ENCODE results near the gene PPIE. TPM values are rescaled to one million over a fixed set of nuclear protein-coding genes. Genes with fewer than 3 reads are reported as not detected.

PPIE gene
- total and polyA plus RNA-seq, 2 of the 8 experiments (the other 6 are each of a cell fraction or from before 2014, with no cell fraction given), result 38.9 to 56.1 TPM

DNA sequence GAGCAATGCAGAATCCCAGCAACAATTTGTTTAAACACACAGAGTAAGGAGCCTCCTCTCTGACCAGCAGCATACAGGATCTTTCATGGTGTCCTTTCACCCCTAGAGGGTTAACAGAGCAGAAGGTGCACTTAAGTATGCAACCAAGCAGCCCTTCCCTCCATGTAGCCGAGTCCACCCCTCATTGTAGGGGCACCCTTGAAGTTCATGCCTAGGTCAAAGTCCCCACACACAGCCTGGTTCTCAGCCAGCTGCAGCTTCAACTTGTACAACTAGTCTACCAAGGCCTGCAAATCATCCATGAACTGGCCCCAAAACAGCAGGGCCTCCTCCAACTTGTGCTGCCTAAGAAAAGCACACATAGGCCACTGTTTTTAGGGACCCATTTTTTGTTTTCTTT lies 57.0 kb downstream of the PPIE start:
- DNase-seq (ENCODE audit: low read depth in 1 of 2, low spot score in 2 of 2) (no peak), FAIRE-seq (no peak)
- H2BK12ac ChIP-seq (ENCODE audit: low read depth, low read length), result no peak overlapping the region
- no peak overlapping the region for H3K27ac ChIP-seq (ENCODE audit: low read depth, low read length)
- no peaks in the 10 kb centered on the region for H3K79me1 ChIP-seq (ENCODE audit: low read depth, low read length)
- no peak overlapping the region for H3K56ac ChIP-seq (replicated peaks; ENCODE audit: insufficient read length, low read depth, low read length)
- H4K20me1 ChIP-seq (replicated peaks in 1 of 2; ENCODE audit: control insufficient read depth in 1 of 2, insufficient read depth in 2 of 2, low read length in 2 of 2), result no peaks in the 10 kb centered on the region
- no peak overlapping the region for H2BK120ac ChIP-seq (replicated peaks; ENCODE audit: low read depth, low read length)
- CTCF ChIA-PET (ENCODE audit: partially characterized antibody), result no interaction called here
- H3K4ac ChIP-seq (replicated peaks; ENCODE audit: insufficient read length, low read depth, low read length), result no peak overlapping the region
- H2BK20ac ChIP-seq (ENCODE audit: low read length), result no peak overlapping the region
- no peak overlapping the region for H4K8ac ChIP-seq (ENCODE audit: extremely low read depth, insufficient read depth, low read length)
- 63% methylated on average over 1 of the region's 1 CpG; no CpG with 5 or more reads in 1 of the 2 experiments for WGBS, 2 experiments (ENCODE audit: extremely low coverage in 1 of 2, insufficient coverage in 1 of 2, insufficient read length in 1 of 2, insufficient replicate concordance in 2 of 2, low coverage in 1 of 2, low lambda C conversion rate in 2 of 2, missing lambda C conversion rate in 1 of 2)
- H3K27me3 ChIP-seq (replicated peaks in 1 of 4; ENCODE audit: control insufficient read depth in 3 of 4, extremely low read depth in 1 of 4, insufficient read depth in 3 of 4, low read length in 3 of 4), result peaks cover 2 to 10% (median 4%) of the 10 kb centered on the region in 4 experiments; a peak in 5 of 7 replicates
- no peaks in the 10 kb centered on the region for H3K4me1 ChIP-seq (replicated peaks in 1 of 4; ENCODE audit: control insufficient read depth in 3 of 4, insufficient read depth in 4 of 4, low read length in 3 of 4)
- H4K91ac ChIP-seq (replicated peaks; ENCODE audit: insufficient read length, low read length), result no peak overlapping the region
- H2AFZ ChIP-seq (ENCODE audit: low read length), result no peak overlapping the region
- H3K36me3 ChIP-seq (ENCODE audit: control insufficient read depth in 2 of 4, insufficient read depth in 4 of 4, low read length in 3 of 4), result no peaks in the 10 kb centered on the region
- POLR2A ChIA-PET (ENCODE audit: partially characterized antibody), result interaction anchor here (0.6 kb wide), 1 partner anchor 28 kb away, joined by 3 read pairs; no protein-coding TSS in a partner anchor
- H3K4me2 ChIP-seq (ENCODE audit: insufficient read depth in 1 of 2, low read depth in 2 of 2, low read length in 2 of 2), result no peak overlapping the region
- no peak overlapping the region for H2BK5ac ChIP-seq (ENCODE audit: low read depth, low read length)
- no peaks in the 10 kb centered on the region for H3K9me3 ChIP-seq (ENCODE audit: insufficient read depth in 2 of 2, low read depth in 1 of 2, low read length in 1 of 2)
- no peak overlapping the region for H2AK5ac ChIP-seq (ENCODE audit: low read depth, low read length)
- H3K79me2 ChIP-seq (ENCODE audit: control insufficient read depth in 1 of 2, insufficient read depth in 2 of 2, low read length in 2 of 2), result no peaks in the 10 kb centered on the region
- no peak overlapping the region for H3K4me3 ChIP-seq (ENCODE audit: extremely low read depth in 1 of 4, insufficient read depth in 2 of 4, low read depth in 3 of 4, low read length in 4 of 4)
- no peak overlapping the region for H3K23ac ChIP-seq (ENCODE audit: insufficient read length)
- H3K23me2 ChIP-seq (ENCODE audit: low read depth, low read length), result no peaks in the 10 kb centered on the region
- no peak overlapping the region for H4K5ac ChIP-seq (ENCODE audit: insufficient read length, low read depth, low read length)
- H3K18ac ChIP-seq (ENCODE audit: extremely low read depth, low read length), result no peak overlapping the region
- no peak overlapping the region for H3K14ac ChIP-seq (ENCODE audit: insufficient read length)
- H2BK15ac ChIP-seq (ENCODE audit: low read length), result no peak overlapping the region
- no peak overlapping the region for H3K9ac ChIP-seq (replicated peaks in 1 of 4; ENCODE audit: extremely low read depth in 1 of 4, low read depth in 3 of 4, low read length in 3 of 4)
- TF ChIP-seq JUND (IDR thresholded peaks at IDR 0.05; ENCODE audit: low read length) (no peak), SIN3A (conservative IDR thresholded peaks at IDR 0.05 in 1 of 2, IDR thresholded peaks at IDR 0.05 in 1 of 2; ENCODE audit: low read depth in 1 of 2, low read length in 2 of 2) (no peak), SP4 (IDR thresholded peaks at IDR 0.05; ENCODE audit: low read length) (no peak), NANOG (IDR thresholded peaks at IDR 0.05; ENCODE audit: insufficient read depth, low read depth, low read length, poor library complexity, severe bottlenecking) (no peak), MAFK (IDR thresholded peaks at IDR 0.05; ENCODE audit: low read depth, low read length) (no peak), ASH2L (IDR thresholded peaks at IDR 0.05; ENCODE audit: low read length) (no peak), CREB1 (IDR thresholded peaks at IDR 0.05) (no peak), CHD1 (IDR thresholded peaks at IDR 0.05; ENCODE audit: low read depth, low read length) (no peak), EGR1 (IDR thresholded peaks at IDR 0.05; ENCODE audit: borderline replicate concordance, low read depth, low read length) (no peak), BACH1 (IDR thresholded peaks at IDR 0.05; ENCODE audit: low read length) (no peak), SIX5 (IDR thresholded peaks at IDR 0.05; ENCODE audit: low read depth, low read length) (no peak)
- TF ChIP-seq, protein P1, sequence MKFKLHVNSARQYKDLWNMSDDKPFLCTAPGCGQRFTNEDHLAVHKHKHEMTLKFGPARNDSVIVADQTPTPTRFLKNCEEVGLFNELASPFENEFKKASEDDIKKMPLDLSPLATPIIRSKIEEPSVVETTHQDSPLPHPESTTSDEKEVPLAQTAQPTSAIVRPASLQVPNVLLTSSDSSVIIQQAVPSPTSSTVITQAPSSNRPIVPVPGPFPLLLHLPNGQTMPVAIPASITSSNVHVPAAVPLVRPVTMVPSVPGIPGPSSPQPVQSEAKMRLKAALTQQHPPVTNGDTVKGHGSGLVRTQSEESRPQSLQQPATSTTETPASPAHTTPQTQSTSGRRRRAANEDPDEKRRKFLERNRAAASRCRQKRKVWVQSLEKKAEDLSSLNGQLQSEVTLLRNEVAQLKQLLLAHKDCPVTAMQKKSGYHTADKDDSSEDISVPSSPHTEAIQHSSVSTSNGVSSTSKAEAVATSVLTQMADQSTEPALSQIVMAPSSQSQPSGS (IDR thresholded peaks at IDR 0.05; ENCODE audit: low read length), result no peak
